Measurements from ENCODE around the gene ELMOD1.

GRCh38 chr11:107605061-107606006 is 14.4 kb downstream of the ELMOD1 start:
- TF ChIP-seq POLR2A (IDR thresholded peaks at IDR 0.05; ENCODE audit: low read depth, low read length) (no peak), TAF1 (IDR thresholded peaks at IDR 0.05; ENCODE audit: borderline replicate concordance, low read depth, low read length) (no peak), POLR2AphosphoS5 (IDR thresholded peaks at IDR 0.05; ENCODE audit: low read depth, low read length) (no peak)
